Endothelial cell of umbilical vein (primary cell): ENCODE data around the gene IGF2R.

Source experiments
- CTCF ChIP-seq, 2 donors: IDR thresholded peaks; 1 replicate in 1 of 2; 2 replicates in 1 of 2; pipeline ENCODE4 v1.5.1; 2011; ENCODE audit warnings: low read length in 2 of 2, mild to moderate bottlenecking in 2 of 2, moderate library complexity in 2 of 2, control low read depth in 1 of 2, inconsistent platforms in 1 of 2, low read depth in 1 of 2; ENCODE audit not compliant: insufficient read depth in 1 of 2; ENCODE audit errors: extremely low read depth in 1 of 2
- EZH2 ChIP-seq: IDR thresholded peaks from 2 replicates; pipeline ENCODE4 v1.6.1; 2012; ENCODE audit warnings: borderline replicate concordance, low read depth, mild to moderate bottlenecking, moderate library complexity, low read length, inconsistent platforms; ENCODE audit not compliant: severe bottlenecking
- MAX ChIP-seq: IDR thresholded peaks from 2 replicates; pipeline ENCODE4 v1.6.1; 2011; ENCODE audit not compliant: insufficient read depth, insufficient read length
- MYC ChIP-seq: IDR thresholded peaks from one replicate; pipeline ENCODE4 v1.6.1; 2011; ENCODE audit warnings: mild to moderate bottlenecking, low read depth, low read length
- POLR2A ChIP-seq: IDR thresholded peaks from 2 replicates; pipeline ENCODE4 v1.6.1; 2012; ENCODE audit warnings: low read depth, mild to moderate bottlenecking, control low read depth, low read length

GRCh38 chr6:160024152-160024551, 55.3 kb downstream of the IGF2R start:
- TF ChIP-seq CTCF (IDR thresholded peaks at IDR 0.05; ENCODE audit: extremely low read depth in 1 of 2, insufficient read depth in 1 of 2, low read depth in 1 of 2, low read length in 2 of 2) = no peak
- no peak for TF ChIP-seq MYC
- TF ChIP-seq POLR2A = no peak
- TF ChIP-seq MAX = no peak
- TF ChIP-seq EZH2 = no peak
